Glutamatergic neuron (in vitro differentiated cells): ENCODE results near the gene MARK4. TPM values are rescaled to one million over a fixed set of nuclear protein-coding genes. Genes with fewer than 3 reads are reported as not detected.

Experiments used
- DNase-seq: peaks from one replicate; pipeline ENCODE4 v3.0.0; 2022
- H3K27ac Mint-ChIP-seq: one replicate; pipeline ENCODE4 v1.8.0; 2020; ENCODE audit warnings: mild to moderate bottlenecking, mixed read lengths, inconsistent platforms; ENCODE audit not compliant: unreplicated experiment
- H3K27me3 Mint-ChIP-seq: one replicate; pipeline ENCODE4 v1.8.0; 2020; ENCODE audit warnings: mild to moderate bottlenecking, moderate library complexity, mixed read lengths, inconsistent platforms; ENCODE audit not compliant: unreplicated experiment
- H3K36me3 Mint-ChIP-seq: one replicate; pipeline ENCODE4 v1.8.0; 2020; ENCODE audit warnings: mild to moderate bottlenecking, mixed read lengths, inconsistent platforms; ENCODE audit not compliant: unreplicated experiment
- H3K4me1 Mint-ChIP-seq: one replicate; pipeline ENCODE4 v1.8.0; 2020; ENCODE audit warnings: mild to moderate bottlenecking, low read depth, mixed read lengths, inconsistent platforms; ENCODE audit not compliant: unreplicated experiment
- H3K4me3 Mint-ChIP-seq: one replicate; pipeline ENCODE4 v1.8.0; 2020; ENCODE audit warnings: mild to moderate bottlenecking, mixed read lengths, inconsistent platforms; ENCODE audit not compliant: unreplicated experiment
- H3K9me3 Mint-ChIP-seq: one replicate; pipeline ENCODE4 v1.8.0; 2020; ENCODE audit warnings: mild to moderate bottlenecking, moderate library complexity, mixed read lengths, inconsistent platforms; ENCODE audit not compliant: unreplicated experiment
- CTCF ChIP-seq: fragments of 200-600 bp; sonication (generic); IDR thresholded peaks from one replicate; pipeline ENCODE4 v1.5.0; 2021; ENCODE audit not compliant: partially characterized antibody, unreplicated experiment
- total RNA-seq: library from RNA; stranded (reverse); fragmentation: NEBNext Ultra II Directional; extraction: Animal tissue kit (Norgen Biotek cat#: 25700); gene quantifications from one replicate; pipeline ENCODE4 v1.2.1, GENCODE V29; 2021; ENCODE audit not compliant: unreplicated experiment

Gene MARK4
- total RNA-seq, 1 donor from 2014 or later: 110 TPM

- Mint-ChIP-seq H3K27ac (no peak overlapping the region), H3K27me3 (peaks cover 3% of the 10 kb centered on the region), H3K9me3 (peaks cover 2% of the 10 kb centered on the region), H3K4me1 (no peaks in the 10 kb centered on the region), H3K4me3 (no peak overlapping the region), H3K36me3 (no peaks in the 10 kb centered on the region)
- TF ChIP-seq CTCF: no peak
- no peak for DNase-seq
These were observed 85.7 kb downstream of the MARK4 start for GRCh38 chr19:45336696-45337251.

GRCh38 chr19:45339629-45340028 lies 88.6 kb downstream of the MARK4 start:
- H3K27me3 Mint-ChIP-seq: peaks cover 5% of the 10 kb centered on the region
- DNase-seq: no peak
- H3K9me3 Mint-ChIP-seq: peaks cover 4% of the 10 kb centered on the region
- no peaks in the 10 kb centered on the region for H3K36me3 Mint-ChIP-seq
- no peaks in the 10 kb centered on the region for H3K4me1 Mint-ChIP-seq
- TF ChIP-seq CTCF: no peak
- no peak overlapping the region for H3K4me3 Mint-ChIP-seq
- no peak overlapping the region for H3K27ac Mint-ChIP-seq

GRCh38 chr19:45340232-45340898 lies 89.3 kb downstream of the MARK4 start, which contains the start of gene KLC3:
TSS of gene KLC3 (plus strand) at chr19:45340750. CDS start at chr19:45345542, 4,792 bp downstream.
- peak within 1 kb of the TSS; percentile 80 for H3K4me3 Mint-ChIP-seq
- TF ChIP-seq CTCF: no peak
- no peaks in the 10 kb centered on the region for H3K4me1 Mint-ChIP-seq
- H3K36me3 Mint-ChIP-seq: no peaks in the 10 kb centered on the region
- no peak for DNase-seq
- peaks cover 5% of the 10 kb centered on the region for H3K27me3 Mint-ChIP-seq
- H3K9me3 Mint-ChIP-seq: peaks cover 5% of the 10 kb centered on the region
- peak within 1 kb of the TSS; percentile 52 for H3K27ac Mint-ChIP-seq

GRCh38 chr19:45340899-45341453 lies 89.9 kb downstream of the MARK4 start:
- Mint-ChIP-seq H3K4me3 (no peak overlapping the region), H3K9me3 (peaks cover 5% of the 10 kb centered on the region), H3K27me3 (peaks cover 6% of the 10 kb centered on the region), H3K27ac (no peak overlapping the region), H3K36me3 (no peaks in the 10 kb centered on the region), H3K4me1 (no peaks in the 10 kb centered on the region)
- TF ChIP-seq CTCF: no peak
- DNase-seq: no peak

- TF ChIP-seq CTCF: no peak
- Mint-ChIP-seq H3K9me3 (peaks cover 5% of the 10 kb centered on the region), H3K36me3 (no peaks in the 10 kb centered on the region), H3K27me3 (peaks cover 7% of the 10 kb centered on the region), H3K27ac (no peak overlapping the region), H3K4me3 (no peak overlapping the region), H3K4me1 (no peaks in the 10 kb centered on the region)
- no peak for DNase-seq
These were observed 91.8 kb downstream of the MARK4 start for GRCh38 chr19:45342911-45343310.
